HG02763 (cell line): ENCODE data around the gene CD300E.
"Not testable (repeated sequence)": the region's sequence is repeated elsewhere in the genome, so short reads cannot be mapped to it uniquely, and the experiment has no call there.

ENCODE experiments used
- ATAC-seq: cut with Tn5 transposase; IDR thresholded peaks from one replicate; pipeline ENCODE4 v1.9.1; 2021; ENCODE audit warnings: mild to moderate bottlenecking, moderate library complexity; ENCODE audit not compliant: unreplicated experiment

Gene CD300E

GRCh38 chr17:74601944-74602572 is 21.5 kb downstream of the CD300E start:
- no peak for ATAC-seq

GRCh38 chr17:74599448-74599939 is 24.0 kb downstream of the CD300E start:
- no peak for ATAC-seq

- no peak for ATAC-seq
Observed at GRCh38 chr17:74599023-74599399, 24.5 kb downstream of the CD300E start.

GRCh38 chr17:74598346-74599022 is 25.1 kb downstream of the CD300E start:
- ATAC-seq, result no peak

- no peak for ATAC-seq
Observed at GRCh38 chr17:74597069-74597790, 26.3 kb downstream of the CD300E start.

- ATAC-seq, result no peak
Observed at GRCh38 chr17:74595037-74595750, 28.3 kb downstream of the CD300E start.

- ATAC-seq, result no peak
Observed at GRCh38 chr17:74592087-74592990, 31.2 kb downstream of the CD300E start, which contains the start of gene CD300LD. Gene CD300LD, minus strand, starts transcription at chr17:74592283. Its CDS starts 81 bp downstream, at chr17:74592202.

- ATAC-seq, result no peak
Observed at GRCh38 chr17:74591503-74591902, 32.0 kb downstream of the CD300E start.

- ATAC-seq, result no peak
Observed at GRCh38 chr17:74585711-74586110, 37.8 kb downstream of the CD300E start.

- ATAC-seq, result no peak
Observed at GRCh38 chr17:74584292-74585060, 39.1 kb downstream of the CD300E start.

GRCh38 chr17:74582633-74583032 is 40.9 kb downstream of the CD300E start:
- ATAC-seq, result no peak

GRCh38 chr17:74579900-74580299 is 43.6 kb downstream of the CD300E start:
- no peak for ATAC-seq

- no peak for ATAC-seq
Observed at GRCh38 chr17:74578979-74579378, 44.6 kb downstream of the CD300E start.

GRCh38 chr17:74574489-74575142 is 48.9 kb downstream of the CD300E start:
- ATAC-seq, result no peak

- ATAC-seq, result not testable (repeated sequence)
Observed at GRCh38 chr17:74573635-74574034, 49.9 kb downstream of the CD300E start.

- ATAC-seq, result no peak
Observed at GRCh38 chr17:74573169-74573568, 50.4 kb downstream of the CD300E start.

- no peak for ATAC-seq
Observed at GRCh38 chr17:74571621-74572270, 51.8 kb downstream of the CD300E start.
